D721Med (cell line): ENCODE data around the gene PMEPA1.

Experiments
- DNase-seq: peaks from one replicate; pipeline ENCODE4 v3.0.0; 2011; ENCODE audit warnings: low spot score; ENCODE audit not compliant: insufficient read length
- FAIRE-seq: peaks from 2 replicates; lab custom pipeline; 2011; peaks lifted over from hg19 to GRCh38; lab: Jason Lieb, UNC
- CTCF ChIP-seq: IDR thresholded peaks from 2 replicates; pipeline ENCODE4 v1.5.1; 2012; ENCODE audit warnings: mild to moderate bottlenecking, control low read depth; ENCODE audit not compliant: insufficient read depth; ENCODE audit errors: missing control alignments

Gene PMEPA1

GRCh38 chr20:57650756-57651483, 58.9 kb downstream of the PMEPA1 start:
- DNase-seq = peak; percentile 16
- FAIRE-seq = no peak
- TF ChIP-seq CTCF = no peak

GRCh38 chr20:57650266-57650665, 59.5 kb downstream of the PMEPA1 start:
- no peak for TF ChIP-seq CTCF
- DNase-seq (no peak), FAIRE-seq (no peak)

- FAIRE-seq = no peak
- TF ChIP-seq CTCF = no peak
- DNase-seq = no peak
These were observed 60.2 kb downstream of the PMEPA1 start for GRCh38 chr20:57649617-57650015.

GRCh38 chr20:57648878-57649616, 60.8 kb downstream of the PMEPA1 start:
- TF ChIP-seq CTCF = no peak
- FAIRE-seq = no peak
- DNase-seq = no peak

- TF ChIP-seq CTCF = no peak
- FAIRE-seq (no peak), DNase-seq (no peak)
These were observed 61.7 kb downstream of the PMEPA1 start for GRCh38 chr20:57647933-57648785.

GRCh38 chr20:57647006-57647932, 62.5 kb downstream of the PMEPA1 start:
- FAIRE-seq (no peak), DNase-seq (no peak)
- no peak for TF ChIP-seq CTCF
